Testis (tissue), 3 donors: Measurements from ENCODE around the gene LRRFIP1. TPM values are rescaled to one million over a fixed set of nuclear protein-coding genes. Genes with fewer than 3 reads are reported as not detected.

Experiments used
- DNase-seq: peaks from one replicate; pipeline ENCODE4 v3.0.0-alpha.2; 2019
- H3K27ac ChIP-seq, 2 donors: fragments of 200-600 bp; sonication (generic); one replicate each; pipeline ENCODE4 v1.5.1; 2019
- H3K27me3 ChIP-seq: fragments of 200-600 bp; sonication (generic); one replicate; pipeline ENCODE4 v1.5.1; 2019
- H3K36me3 ChIP-seq: fragments of 200-600 bp; sonication (generic); one replicate; pipeline ENCODE4 v1.5.1; 2017; ENCODE audit warnings: low read depth; ENCODE audit errors: missing control alignments
- H3K4me1 ChIP-seq: fragments of 200-600 bp; sonication (generic); one replicate; pipeline ENCODE4 v1.5.1; 2019
- H3K4me3 ChIP-seq, 2 donors: fragments of 200-600 bp; sonication (generic); one replicate each; pipeline ENCODE4 v1.5.1; 2017 to 2019
- H3K9me3 ChIP-seq: fragments of 200-600 bp; sonication (generic); one replicate; pipeline ENCODE4 v1.5.1; 2017
- CTCF ChIP-seq, 3 experiments: fragments of 450-650 bp in 2 of 3; fragments of 200-600 bp in 1 of 3; sonication (generic) in 1 of 3; IDR thresholded peaks; one replicate each; pipeline ENCODE4 v1.5.1; 2016 to 2019; ENCODE audit warnings: antibody characterized with exemption in 3 of 3, mild to moderate bottlenecking in 2 of 3, moderate library complexity in 1 of 3
- POLR2A ChIP-seq: fragments of 450-650 bp; IDR thresholded peaks from one replicate; pipeline ENCODE4 v1.6.1; 2017; ENCODE audit warnings: antibody characterized with exemption, mild to moderate bottlenecking, moderate library complexity
- WGBS, 2 donors: methylation state at CpG; one replicate each; pipeline ENCODE4 v1.1.5; 2018; 5-methylcytosine and 5-hydroxymethylcytosine counted together
- intact Hi-C: fragments of 100-400 bp; cut with DNase I; formaldehyde crosslinking; loops from one replicate; pipeline ENCODE4 v1.15.1; 2023; ENCODE audit warnings: low total_unique reads
- polyA plus RNA-seq: library from polyadenylated mRNA; stranded (reverse); fragments of 350-450 nt; fragmentation: Illumina TruSeq; extraction: RNeasy Lipid Tissue Mini Kit (QIAGEN cat#74804); gene quantifications from one replicate; pipeline ENCODE4 v1.2.3, GENCODE V29; 2014; ENCODE audit warnings: low read depth, low replicate concordance; ENCODE audit not compliant: insufficient read depth
- total RNA-seq, 2 donors: library from RNA; depleted of rRNA; stranded (reverse); fragments of >200 nt; gene quantifications; one replicate each; pipeline ENCODE4 v1.2.3, GENCODE V29; 2016

Gene LRRFIP1
- total and polyA plus RNA-seq, 3 donors from 2014 or later: 17.4 to 33.5 (median 25.5) TPM

GRCh38 chr2:237790353-237790752 lies 163.0 kb downstream of the LRRFIP1 start:
- Histone ChIP-seq H3K27ac (no peak overlapping the region), H3K4me3 (no peak overlapping the region), H3K27me3 (no peaks in the 10 kb centered on the region), H3K36me3 (no peaks in the 10 kb centered on the region), H3K4me1 (no peaks in the 10 kb centered on the region), H3K9me3 (no peaks in the 10 kb centered on the region)
- intact Hi-C loops: no loop called here
- WGBS, 2 donors: 84 to 88% methylated on average over 4 of the region's 4 CpGs
- no peak for DNase-seq
- TF ChIP-seq POLR2A: no peak
- TF ChIP-seq CTCF (IDR thresholded peaks at IDR 0.05): no peak

DNA sequence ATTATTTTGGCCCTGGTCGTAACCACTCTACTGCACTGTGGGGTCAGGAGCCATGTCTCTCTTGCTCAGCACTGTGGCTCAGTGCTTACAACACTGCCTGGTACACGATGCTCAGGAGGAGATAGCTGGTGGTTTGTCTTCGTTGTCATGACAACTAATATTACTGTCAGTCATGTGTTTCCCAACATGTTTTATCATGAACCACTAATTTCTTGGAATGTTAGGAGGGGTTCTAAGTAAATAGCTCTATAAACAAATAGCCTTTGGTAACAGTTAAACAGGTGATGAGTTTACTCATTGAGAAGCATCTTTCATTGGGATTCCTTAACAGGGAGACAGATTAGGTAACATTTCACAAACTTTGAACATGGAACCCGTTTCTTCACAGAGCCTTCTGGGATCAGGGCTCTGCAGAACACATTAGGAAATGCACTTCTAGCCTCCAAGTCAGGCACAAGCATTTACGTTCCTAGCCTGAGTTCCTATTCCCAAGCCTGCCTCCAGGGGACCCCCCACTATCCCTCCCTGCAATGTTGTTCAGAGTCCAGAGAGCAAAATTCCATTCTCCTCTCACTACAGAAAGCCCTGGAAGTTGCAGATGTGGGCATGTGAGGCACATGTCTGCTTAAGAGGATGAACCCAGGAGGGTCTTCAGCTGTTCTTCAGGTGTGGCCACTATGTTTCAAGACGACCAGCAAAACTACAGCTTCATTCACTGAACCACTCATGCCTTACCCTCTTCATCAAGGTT lies 164.8 kb downstream of the LRRFIP1 start:
- DNase-seq: no peak
- Histone ChIP-seq H3K9me3 (no peaks in the 10 kb centered on the region), H3K4me1 (no peaks in the 10 kb centered on the region), H3K36me3 (no peaks in the 10 kb centered on the region), H3K27me3 (no peaks in the 10 kb centered on the region), H3K4me3 (no peak overlapping the region), H3K27ac (no peak overlapping the region)
- TF ChIP-seq POLR2A (no peak), CTCF (IDR thresholded peaks at IDR 0.05) (no peak)
- 81 to 88% methylated on average over 6 of the region's 6 CpGs for WGBS, 2 donors
- intact Hi-C loops: no loop called here

GRCh38 chr2:237797253-237797652 lies 169.9 kb downstream of the LRRFIP1 start:
- no peaks in the 10 kb centered on the region for H3K9me3 ChIP-seq
- no peaks in the 10 kb centered on the region for H3K27me3 ChIP-seq
- H3K4me1 ChIP-seq: no peaks in the 10 kb centered on the region
- no peak for TF ChIP-seq POLR2A
- TF ChIP-seq CTCF (IDR thresholded peaks at IDR 0.05): no peak
- no peak overlapping the region for H3K4me3 ChIP-seq
- intact Hi-C loops: no loop called here
- no peak for DNase-seq
- no peak overlapping the region for H3K27ac ChIP-seq
- WGBS, 2 donors: 88 to 94% methylated on average over 3 of the region's 3 CpGs
- H3K36me3 ChIP-seq: no peaks in the 10 kb centered on the region

- H3K27ac ChIP-seq: peak within 1 kb of the TSS; percentile 10 to 66
These were observed 171.1 kb downstream of the LRRFIP1 start, which contains the start of gene RBM44 for GRCh38 chr2:237798236-237799059. Gene RBM44, plus strand, starts transcription at chr2:237798779. Its CDS starts 14,831 bp downstream, at chr2:237813610.

More at GRCh38 chr2:237798236-237799059, 171.1 kb downstream of the LRRFIP1 start, which contains the start of gene RBM44:
- no peaks in the 10 kb centered on the region for H3K27me3 ChIP-seq
- TF ChIP-seq CTCF (IDR thresholded peaks at IDR 0.05) (no peak), POLR2A (no peak)
- DNase-seq: peak; percentile 84
- 63 to 64% methylated on average over 38 to 83 of the region's 84 CpGs for WGBS, 2 donors
- no peaks in the 10 kb centered on the region for H3K36me3 ChIP-seq
- H3K9me3 ChIP-seq: no peaks in the 10 kb centered on the region
- peak within 1 kb of the TSS; percentile 57 to 63 for H3K4me3 ChIP-seq
- intact Hi-C loops: no loop called here
- no peaks in the 10 kb centered on the region for H3K4me1 ChIP-seq
